ENCODE results near the gene CAPN13.
A peak's percentile ranks its signal among the peaks of the same experiment; 100 is the strongest.

The CAPN13 gene

GRCh38 chr2:30764021-30764800 lies 43.0 kb downstream of the CAPN13 start:
- DNase-seq (ENCODE audit: low read depth), result no peak

DNA sequence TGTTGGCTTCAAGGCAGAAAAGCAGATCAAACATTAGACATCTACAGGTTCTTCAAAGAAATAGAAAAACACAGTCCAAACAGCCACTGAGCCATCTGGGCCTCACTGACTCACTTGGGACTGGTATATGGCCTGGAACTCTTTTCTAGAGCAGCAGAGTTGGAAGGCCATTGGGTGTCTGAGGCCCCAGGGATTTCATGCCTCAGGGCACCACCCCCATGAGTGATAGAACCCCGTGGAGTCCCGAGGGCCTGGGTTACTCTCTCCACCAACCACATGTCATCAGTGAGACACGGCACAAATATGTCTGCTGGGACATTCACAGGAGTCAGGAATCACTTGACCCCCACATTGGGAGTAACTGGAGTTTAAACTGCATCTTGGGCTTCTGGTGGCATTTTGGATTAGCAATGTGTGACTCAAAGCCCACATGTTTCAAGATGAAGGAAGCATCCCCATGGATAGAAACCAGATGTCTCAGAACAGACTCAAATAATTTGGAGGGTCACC lies 44.0 kb downstream of the CAPN13 start:
- DNase-seq (ENCODE audit: low read depth), result peak; percentile 84

GRCh38 chr2:30761226-30761625 lies 46.0 kb downstream of the CAPN13 start:
- DNase-seq (ENCODE audit: low read depth), result no peak

DNA sequence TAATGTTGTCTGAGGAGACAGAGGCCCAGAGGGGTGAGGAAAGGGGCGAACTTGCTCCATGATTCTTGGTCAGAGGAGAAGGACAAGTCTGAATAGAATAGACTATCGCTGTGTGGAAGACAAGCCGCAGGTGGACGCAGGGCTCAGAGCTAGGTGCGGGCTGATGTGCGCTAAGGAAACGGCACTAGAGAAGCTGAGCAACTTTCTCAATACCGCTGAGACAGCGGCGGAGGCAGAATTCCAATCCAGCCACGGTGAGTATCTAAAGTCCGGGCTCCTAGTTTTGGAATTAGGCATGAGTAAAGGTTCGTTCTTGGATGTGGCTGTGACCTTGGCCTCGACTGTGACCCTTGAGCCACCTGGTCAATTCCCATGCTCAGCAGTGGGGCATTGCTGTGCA lies 47.8 kb downstream of the CAPN13 start:
- DNase-seq (ENCODE audit: low read depth), result no peak

DNA sequence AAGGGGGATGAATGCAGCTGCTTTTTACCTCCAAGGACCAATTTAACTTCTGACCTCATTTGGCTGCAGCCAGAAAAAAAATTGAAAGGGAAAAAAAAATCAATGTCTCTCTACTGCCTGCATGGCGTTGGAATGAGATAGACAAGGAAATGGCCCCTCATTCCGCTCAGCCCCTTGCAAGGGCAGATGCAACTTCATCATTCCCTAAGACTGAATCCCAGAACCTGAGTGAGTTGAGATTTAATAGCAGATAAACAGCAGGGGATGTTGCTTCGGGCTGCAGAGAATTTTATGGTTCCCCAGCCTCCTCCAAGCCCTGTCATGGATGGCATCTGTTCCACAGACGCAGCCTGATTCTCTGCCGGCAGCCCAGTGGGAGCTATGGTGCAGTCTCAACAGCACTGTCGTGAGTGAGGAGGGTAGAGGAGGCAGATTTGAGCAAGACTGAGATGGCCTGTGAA lies 49.0 kb downstream of the CAPN13 start:
- DNase-seq (ENCODE audit: low read depth), result no peak

DNA sequence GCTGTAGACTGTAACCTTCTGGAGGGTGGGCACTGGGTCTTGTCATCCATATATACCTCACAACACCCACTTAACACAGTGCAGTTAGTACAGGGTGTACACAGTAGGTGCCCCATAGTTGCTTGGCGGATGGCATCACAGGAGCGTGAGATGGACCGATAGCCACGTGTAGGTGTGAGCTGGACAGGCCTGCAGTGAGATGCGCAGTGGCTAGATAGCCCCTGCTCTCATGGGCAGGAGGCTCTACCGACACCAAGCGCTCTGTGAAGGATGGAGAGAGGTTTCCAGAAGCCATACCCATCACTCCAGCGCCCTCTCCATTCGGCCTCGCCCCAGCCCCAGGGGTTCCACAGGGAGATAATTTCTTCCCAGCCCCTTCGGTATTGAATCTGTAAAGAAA lies 49.5 kb downstream of the CAPN13 start:
- DNase-seq (ENCODE audit: low read depth), result no peak

GRCh38 chr2:30756971-30757370 lies 50.3 kb downstream of the CAPN13 start:
- no peak for DNase-seq (ENCODE audit: low read depth)

DNA sequence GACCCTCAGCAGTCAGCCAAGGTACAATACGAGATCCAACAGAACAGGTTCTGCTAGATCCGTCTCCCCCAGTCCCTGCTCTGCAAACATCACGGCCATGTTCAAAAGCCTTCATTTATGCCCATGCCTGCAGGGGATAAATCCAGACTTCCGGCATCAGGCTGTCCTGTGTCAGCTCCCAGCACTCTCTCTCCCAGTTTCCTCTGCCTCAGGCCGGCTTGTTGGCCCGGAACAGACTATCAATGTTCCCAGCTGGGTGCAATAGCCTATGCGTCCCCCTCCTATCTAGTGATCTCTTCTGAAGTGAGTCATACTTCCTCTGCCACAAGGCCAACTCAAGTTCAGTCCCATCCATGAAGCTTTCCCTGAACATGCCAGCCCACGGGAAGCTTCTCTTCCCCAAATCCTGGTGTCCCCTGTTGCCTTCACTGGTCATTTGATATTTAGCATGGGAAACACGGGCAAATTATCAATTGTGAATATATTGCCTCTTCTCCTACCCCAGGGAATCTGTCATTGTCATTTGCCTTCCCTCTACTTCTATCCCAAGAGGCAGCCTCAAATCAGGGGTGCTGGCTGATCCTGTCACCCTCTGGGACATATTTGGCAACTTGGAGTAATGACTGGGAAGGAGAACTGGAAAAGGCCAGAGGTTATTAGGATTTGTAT lies 51.1 kb downstream of the CAPN13 start:
- DNase-seq (ENCODE audit: low read depth), result no peak

DNA sequence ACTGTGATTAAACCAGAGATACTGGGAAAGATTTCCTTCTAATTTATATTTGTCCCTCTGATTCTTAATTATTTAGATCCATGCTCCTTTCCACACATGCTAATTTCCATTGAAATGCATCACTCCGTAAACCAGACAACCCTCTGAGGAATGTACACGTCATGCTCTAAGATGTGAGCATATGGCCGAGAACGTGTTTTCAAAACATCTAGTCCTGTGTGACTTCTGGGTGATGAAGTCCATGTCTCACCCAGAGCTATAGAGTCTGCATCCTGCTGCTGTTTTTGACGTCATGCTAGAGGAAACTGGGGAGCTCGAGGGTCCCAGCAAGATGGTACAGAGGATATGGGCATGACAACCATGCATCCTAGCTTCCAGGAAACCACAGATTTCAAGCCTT lies 53.6 kb downstream of the CAPN13 start:
- no peak for DNase-seq (ENCODE audit: low read depth)

- DNase-seq (ENCODE audit: low read depth), result no peak
Measured at GRCh38 chr2:30752811-30753210, 54.4 kb downstream of the CAPN13 start.

DNA sequence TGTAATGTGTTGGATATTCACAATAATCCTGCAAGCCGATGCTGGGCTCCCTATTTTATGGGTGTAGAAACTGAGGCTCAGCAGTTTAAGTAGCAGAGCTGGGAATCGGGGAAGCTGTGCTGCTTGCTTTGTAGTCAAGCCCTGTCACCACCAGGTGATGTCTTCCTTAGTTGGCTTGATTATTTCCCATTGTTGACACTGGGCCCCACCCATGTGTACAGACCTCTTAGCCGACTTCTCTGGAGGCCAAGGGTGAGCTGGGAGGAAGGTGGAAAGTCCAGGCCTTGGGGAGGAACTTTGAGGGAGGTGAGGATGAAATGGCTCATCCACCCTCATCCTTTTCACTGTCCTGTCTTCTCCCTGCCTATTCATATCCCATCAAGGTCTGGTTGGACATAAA lies 60.0 kb downstream of the CAPN13 start:
- DNase-seq (ENCODE audit: low read depth), result no peak

- DNase-seq (ENCODE audit: low read depth), result no peak
Measured at GRCh38 chr2:30744823-30745222, 62.4 kb downstream of the CAPN13 start.

GRCh38 chr2:30741576-30741975 lies 65.7 kb downstream of the CAPN13 start:
- no peak for DNase-seq (ENCODE audit: low read depth)

- DNase-seq (ENCODE audit: low read depth), result no peak
Measured at GRCh38 chr2:30738141-30738911, 68.9 kb downstream of the CAPN13 start.

DNA sequence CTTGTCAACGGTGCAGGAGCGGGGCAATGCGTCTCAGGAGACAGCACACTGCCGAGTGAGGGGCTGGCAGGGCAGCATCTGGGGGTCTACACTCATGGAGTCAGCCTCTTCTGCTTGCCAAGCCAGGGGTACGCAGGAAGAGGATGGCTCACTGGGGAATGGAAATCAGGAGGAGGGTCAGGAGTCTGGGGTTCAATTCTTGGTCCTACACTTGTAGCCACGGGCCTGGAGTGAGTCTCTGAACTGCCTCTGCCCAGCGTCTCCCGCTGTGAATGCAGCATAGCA lies 70.0 kb downstream of the CAPN13 start:
- DNase-seq (ENCODE audit: low read depth), result no peak

- no peak for DNase-seq (ENCODE audit: low read depth)
Measured at GRCh38 chr2:30736461-30737325, 70.6 kb downstream of the CAPN13 start.

DNA sequence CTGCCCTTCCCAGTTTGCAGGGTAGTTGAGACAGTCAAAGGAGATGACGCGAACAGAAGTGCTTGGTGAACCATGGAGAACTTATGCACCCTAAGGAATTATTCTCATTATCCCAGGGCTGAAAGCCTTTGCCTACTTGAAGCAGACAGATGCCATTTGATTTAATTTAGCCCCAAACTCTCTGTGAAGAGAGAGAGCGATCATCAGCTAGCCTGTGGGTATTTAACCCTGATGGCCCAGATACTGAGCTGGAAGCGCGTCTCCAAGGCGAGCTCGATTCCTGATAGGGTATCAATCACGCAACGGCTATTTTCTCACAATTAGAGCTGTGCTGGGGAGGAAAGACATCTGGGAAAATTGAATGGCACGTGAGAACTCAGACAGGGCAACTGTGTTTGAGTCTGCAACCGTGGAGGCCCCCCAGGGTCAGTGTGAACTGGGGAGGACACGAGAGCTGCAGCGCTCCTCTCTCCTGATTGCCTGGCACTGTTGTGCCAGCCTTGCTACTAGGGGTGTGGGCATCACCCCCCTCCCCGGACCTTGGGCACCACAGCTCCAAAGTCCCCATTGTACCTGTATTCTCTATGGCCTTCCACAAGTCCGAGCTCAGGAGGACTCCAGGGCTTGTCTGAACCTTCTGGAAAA lies 73.2 kb downstream of the CAPN13 start:
- no peak for DNase-seq (ENCODE audit: low read depth)

- DNase-seq (ENCODE audit: low read depth), result no peak
Measured at GRCh38 chr2:30732876-30733275, 74.4 kb downstream of the CAPN13 start.

GRCh38 chr2:30732376-30732775 lies 74.9 kb downstream of the CAPN13 start:
- DNase-seq (ENCODE audit: low read depth), result no peak

GRCh38 chr2:30731706-30732105 lies 75.5 kb downstream of the CAPN13 start:
- no peak for DNase-seq (ENCODE audit: low read depth)
